GM21423 (cell line): ENCODE data around the gene CDC40.

Source experiments
- ATAC-seq: cut with Tn5 transposase; IDR thresholded peaks from one replicate; pipeline ENCODE4 v1.9.1; 2021; ENCODE audit warnings: mild to moderate bottlenecking, moderate library complexity; ENCODE audit not compliant: unreplicated experiment

Gene CDC40

GRCh38 chr6:110180228-110181008 lies at the start of gene CDC40:
TSS of gene CDC40 (plus strand) at chr6:110180427. CDS start at chr6:110180445, 18 bp downstream.
- peak; percentile 39 for ATAC-seq

GRCh38 chr6:110137924-110138887 lies 42.0 kb upstream of the CDC40 start:
- ATAC-seq: no peak

GRCh38 chr6:110139052-110139451 lies 41.2 kb upstream of the CDC40 start:
- ATAC-seq: no peak

DNA sequence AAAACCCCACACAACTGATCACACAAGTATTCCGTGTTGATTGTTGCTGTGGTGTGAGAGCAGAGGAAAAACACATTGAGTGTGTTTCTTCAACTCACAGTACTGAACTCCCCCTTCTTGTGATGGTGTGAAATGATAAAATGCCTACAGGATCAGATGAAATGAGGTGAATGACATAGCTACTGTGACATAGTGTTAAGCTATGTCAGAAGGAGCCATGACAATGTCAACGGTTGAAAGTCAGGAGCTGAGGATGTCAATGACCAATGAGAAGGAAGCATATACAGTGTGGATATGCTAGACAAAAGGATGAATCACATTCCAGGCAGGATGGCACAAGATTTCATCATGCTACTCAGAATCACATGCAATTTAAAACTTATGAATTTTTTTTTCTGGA lies 39.6 kb upstream of the CDC40 start:
- ATAC-seq: no peak

DNA sequence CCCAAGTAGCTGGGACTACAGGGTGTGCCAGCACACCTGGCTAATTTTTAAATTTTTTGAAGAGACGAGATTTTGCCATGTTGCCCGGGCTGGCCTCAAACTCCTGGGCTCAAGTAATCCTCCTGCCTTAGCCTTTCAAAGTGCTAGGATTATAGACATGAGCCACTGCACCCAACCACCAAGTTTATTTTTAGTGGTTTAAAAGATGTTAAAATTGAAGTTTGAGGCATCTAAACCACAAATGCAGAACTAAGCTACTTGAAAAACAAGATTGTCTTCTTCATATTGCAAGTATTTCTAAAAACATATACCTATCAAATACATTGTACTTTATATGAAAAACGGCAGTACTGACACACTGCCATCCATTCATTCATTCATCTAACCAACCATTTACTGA lies 32.4 kb upstream of the CDC40 start:
- ATAC-seq: no peak

DNA sequence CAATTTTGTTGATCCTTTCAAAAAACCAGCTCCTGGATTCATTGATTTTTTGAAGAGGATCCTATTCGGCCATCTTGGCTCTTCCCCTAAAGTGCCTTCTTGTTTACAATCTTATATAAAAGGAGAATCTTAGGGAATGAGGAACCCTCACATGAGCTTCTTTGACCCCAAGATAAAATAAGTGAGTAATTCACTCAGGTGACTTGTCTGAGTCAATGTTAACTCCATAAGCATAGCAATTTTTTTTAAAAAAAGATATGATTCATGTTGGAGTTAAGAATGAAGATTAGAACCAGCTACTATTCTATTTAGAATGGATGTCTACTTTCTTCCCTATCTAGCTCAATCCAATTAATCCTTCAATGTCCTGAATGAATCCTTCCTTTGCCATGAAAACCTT lies 21.7 kb upstream of the CDC40 start:
- ATAC-seq: no peak

GRCh38 chr6:110170081-110170480 lies 10.1 kb upstream of the CDC40 start:
- ATAC-seq: no peak

DNA sequence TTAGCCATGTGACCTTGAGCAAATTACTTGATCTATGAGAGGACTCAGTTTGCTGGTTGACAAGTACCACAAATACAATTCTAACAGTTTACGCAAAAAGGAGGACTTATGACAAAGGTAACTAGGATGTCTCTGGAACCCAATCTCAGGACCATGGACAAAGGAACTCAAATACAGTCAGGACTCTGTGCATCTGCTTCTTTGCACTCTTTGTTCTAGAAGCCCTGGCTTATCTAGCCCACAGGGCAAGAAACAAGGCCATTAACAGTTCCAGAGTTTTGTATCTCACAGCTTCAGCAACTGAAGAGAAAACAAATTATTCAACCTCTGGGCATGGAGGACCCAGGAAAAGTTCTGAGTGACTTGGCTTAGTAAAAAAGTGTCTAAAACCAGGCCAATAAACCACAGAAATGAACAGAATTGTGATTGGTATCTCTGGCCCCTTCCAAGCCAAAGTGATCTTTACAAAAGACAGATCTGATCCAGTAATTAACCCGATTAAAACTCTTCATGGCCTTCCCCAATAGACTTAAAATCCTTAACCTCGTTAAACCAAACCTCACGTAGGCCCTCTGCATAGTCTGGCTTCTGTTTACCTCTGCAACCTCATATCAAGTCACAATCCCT lies 6.6 kb upstream of the CDC40 start:
- ATAC-seq: no peak

GRCh38 chr6:110178626-110179405 lies 1.4 kb upstream of the CDC40 start:
- ATAC-seq: peak; percentile 22

GRCh38 chr6:110179406-110180227 lies 610 bp upstream of the CDC40 start, which contains the start of gene WASF1:
TSS of gene WASF1 (minus strand) at chr6:110179670. CDS start at chr6:110127601, 52,069 bp downstream.
- peak; percentile 80 for ATAC-seq

GRCh38 chr6:110181131-110182030 lies 1.2 kb downstream of the CDC40 start:
- ATAC-seq: no peak

DNA sequence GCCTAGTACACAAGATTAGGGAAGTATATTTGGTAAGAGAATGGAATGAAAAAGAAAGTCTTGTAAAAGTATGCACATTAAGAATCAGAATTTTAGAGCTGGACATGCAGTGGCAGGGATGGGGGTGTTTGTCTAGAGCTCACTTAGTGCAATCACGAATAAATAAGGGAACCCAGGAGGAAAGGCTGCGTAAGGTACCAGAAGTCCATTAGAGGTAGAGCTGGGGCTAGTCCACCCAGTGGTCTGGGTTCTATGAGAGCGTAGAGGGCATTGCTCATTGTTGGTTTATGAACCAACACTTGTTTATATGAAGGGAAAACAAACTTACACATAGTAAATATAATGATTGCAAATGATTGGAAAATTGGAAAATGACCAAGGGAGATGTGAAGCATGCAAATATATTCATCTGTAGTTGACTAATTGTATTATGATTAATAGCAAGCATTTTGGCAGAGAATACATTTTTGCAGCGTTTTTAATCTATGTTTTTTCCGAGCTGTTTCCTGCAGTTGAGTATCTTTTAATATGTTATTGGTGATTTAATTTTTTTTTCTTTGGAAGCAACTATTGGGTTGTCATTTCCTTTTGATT lies 3.2 kb downstream of the CDC40 start:
- no peak for ATAC-seq

GRCh38 chr6:110185879-110186278 lies 5.7 kb downstream of the CDC40 start:
- ATAC-seq: peak; percentile 59

DNA sequence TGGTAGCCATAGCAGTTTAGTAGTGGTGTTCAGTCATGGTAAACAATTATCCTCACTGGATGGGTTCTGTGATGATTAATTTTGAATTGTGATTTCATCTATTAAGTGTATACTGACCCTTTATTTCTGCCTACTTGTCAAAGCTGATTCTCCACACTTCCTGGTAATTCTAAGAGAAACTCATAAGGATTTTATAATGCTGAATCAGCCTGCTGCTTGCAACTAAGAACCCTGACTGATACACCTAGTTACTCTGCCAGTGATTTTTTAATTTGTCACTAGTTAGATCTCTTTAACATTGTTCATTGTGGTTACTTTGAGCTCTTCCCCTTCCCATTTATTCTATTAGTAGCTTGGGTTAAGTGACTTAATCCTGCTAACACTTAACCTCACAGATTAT lies 8.6 kb downstream of the CDC40 start:
- ATAC-seq: no peak

- no peak for ATAC-seq
Measured at GRCh38 chr6:110190726-110191125, 10.5 kb downstream of the CDC40 start.

DNA sequence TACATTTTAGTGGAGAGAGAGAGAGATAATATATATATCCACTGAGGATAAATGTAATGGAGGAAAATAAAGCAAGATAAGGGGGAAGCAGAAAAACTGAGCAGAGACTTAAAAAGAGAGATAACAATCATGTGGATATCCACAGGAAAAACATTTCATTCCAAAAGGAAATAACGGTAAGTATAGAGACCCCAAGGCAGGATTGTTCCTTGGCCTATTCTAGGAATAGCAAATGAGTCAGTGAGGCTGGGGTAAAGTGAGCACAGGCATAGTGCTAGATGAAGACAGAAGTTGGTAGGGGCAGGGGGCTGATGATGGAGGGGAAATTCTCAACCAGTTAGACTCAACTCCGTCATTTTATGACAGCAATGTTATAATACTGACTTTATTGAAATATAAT lies 11.2 kb downstream of the CDC40 start:
- no peak for ATAC-seq

GRCh38 chr6:110195639-110196038 lies 15.4 kb downstream of the CDC40 start:
- ATAC-seq: no peak

- ATAC-seq: no peak
Measured at GRCh38 chr6:110196874-110197273, 16.6 kb downstream of the CDC40 start.
